ENCODE data around the gene DAGLA. TPM values are rescaled to one million over a fixed set of nuclear protein-coding genes. Genes with fewer than 3 reads are reported as not detected.

Gene DAGLA
- total and polyA plus RNA-seq, 2 donors from 2014 or later, result 1.4 to 3.9 TPM

- Histone ChIP-seq H3K27ac (ENCODE audit: low read depth in 2 of 2, low read length in 2 of 2) (no peak overlapping the region), H3K36me3 (ENCODE audit: control insufficient read depth in 2 of 3, insufficient read depth in 3 of 3, low read length in 3 of 3) (no peaks in the 10 kb centered on the region), H3K9ac (ENCODE audit: low read length in 3 of 3) (peak overlapping the region in 1 of 3 donors; percentile 40), H3K4me3 (ENCODE audit: low read length in 3 of 3) (no peak overlapping the region), H3K27me3 (ENCODE audit: control insufficient read depth, insufficient read depth, low read length) (no peaks in the 10 kb centered on the region), H3K4me1 (ENCODE audit: control insufficient read depth in 2 of 3, insufficient read depth in 2 of 3, low read depth in 1 of 3, low read length in 3 of 3) (peaks cover 0 to 8% (median 3%) of the 10 kb centered on the region in 3 donors), H3K9me3 (ENCODE audit: control insufficient read depth in 2 of 3, insufficient read depth in 1 of 3, low read length in 3 of 3) (no peaks in the 10 kb centered on the region)
- FAIRE-seq, result no peak
- no peak for DNase-seq
- no peak for TF ChIP-seq CTCF (IDR thresholded peaks at IDR 0.05; ENCODE audit: borderline replicate concordance, extremely low read depth, insufficient read depth)
- intact Hi-C loops (cut with DNase I), result no loop called here
Measured at GRCh38 chr11:61747967-61748285, 67.7 kb downstream of the DAGLA start.

- no peak for TF ChIP-seq CTCF (IDR thresholded peaks at IDR 0.05; ENCODE audit: borderline replicate concordance, extremely low read depth, insufficient read depth)
- intact Hi-C loops (cut with DNase I), result no loop called here
- Histone ChIP-seq H3K27ac (ENCODE audit: low read depth in 2 of 2, low read length in 2 of 2) (no peak overlapping the region), H3K9ac (ENCODE audit: low read length in 3 of 3) (no peak overlapping the region), H3K4me1 (ENCODE audit: control insufficient read depth in 2 of 3, insufficient read depth in 2 of 3, low read depth in 1 of 3, low read length in 3 of 3) (peaks cover 0 to 14% (median 3%) of the 10 kb centered on the region in 3 donors), H3K4me3 (ENCODE audit: low read length in 3 of 3) (no peak overlapping the region), H3K9me3 (ENCODE audit: control insufficient read depth in 2 of 3, insufficient read depth in 1 of 3, low read length in 3 of 3) (no peaks in the 10 kb centered on the region), H3K27me3 (ENCODE audit: control insufficient read depth, insufficient read depth, low read length) (no peaks in the 10 kb centered on the region), H3K36me3 (ENCODE audit: control insufficient read depth in 2 of 3, insufficient read depth in 3 of 3, low read length in 3 of 3) (no peaks in the 10 kb centered on the region)
- no peak for FAIRE-seq
- DNase-seq, result peak; percentile 60 to 86 (median 83)
Measured at GRCh38 chr11:61749591-61750217, 69.5 kb downstream of the DAGLA start.

- intact Hi-C loops (cut with DNase I), result no loop called here
- Histone ChIP-seq H3K4me3 (ENCODE audit: low read length in 3 of 3) (no peak overlapping the region), H3K36me3 (ENCODE audit: control insufficient read depth in 2 of 3, insufficient read depth in 3 of 3, low read length in 3 of 3) (no peaks in the 10 kb centered on the region), H3K9ac (ENCODE audit: low read length in 3 of 3) (no peak overlapping the region), H3K27ac (ENCODE audit: low read depth in 2 of 2, low read length in 2 of 2) (no peak overlapping the region), H3K9me3 (ENCODE audit: control insufficient read depth in 2 of 3, insufficient read depth in 1 of 3, low read length in 3 of 3) (no peaks in the 10 kb centered on the region), H3K27me3 (ENCODE audit: control insufficient read depth, insufficient read depth, low read length) (no peaks in the 10 kb centered on the region), H3K4me1 (ENCODE audit: control insufficient read depth in 2 of 3, insufficient read depth in 2 of 3, low read depth in 1 of 3, low read length in 3 of 3) (peaks cover 0 to 14% (median 3%) of the 10 kb centered on the region in 3 donors)
- FAIRE-seq, result no peak
- DNase-seq, result no peak
- TF ChIP-seq CTCF (IDR thresholded peaks at IDR 0.05; ENCODE audit: borderline replicate concordance, extremely low read depth, insufficient read depth), result no peak
Measured at GRCh38 chr11:61750631-61751273, 70.6 kb downstream of the DAGLA start.

Data from kidney (tissue), 14 donors.